IPS-15b (cell line): ENCODE data around the gene ITPRIPL1.

Experiments used
- H3K27me3 ChIP-seq: one replicate; pipeline ENCODE4 v1.6.1; 2013; ENCODE audit warnings: low read length; ENCODE audit not compliant: control insufficient read depth, insufficient read depth
- H3K36me3 ChIP-seq: one replicate; pipeline ENCODE4 v1.6.1; 2013; ENCODE audit warnings: low read length; ENCODE audit not compliant: control insufficient read depth, insufficient read depth
- H3K4me1 ChIP-seq: one replicate; pipeline ENCODE4 v1.6.1; 2013; ENCODE audit warnings: mild to moderate bottlenecking, low read length; ENCODE audit not compliant: control insufficient read depth, insufficient read depth
- H3K4me3 ChIP-seq: one replicate; pipeline ENCODE4 v1.5.1; 2013; ENCODE audit warnings: low read depth, low read length
- H3K9ac ChIP-seq: one replicate; pipeline ENCODE4 v1.6.1; 2013; ENCODE audit warnings: low read depth, mild to moderate bottlenecking, low read length
- H3K9me3 ChIP-seq: one replicate; pipeline ENCODE4 v1.6.1; 2013; ENCODE audit warnings: mild to moderate bottlenecking, low read length; ENCODE audit not compliant: control insufficient read depth, insufficient read depth

ITPRIPL1 gene

GRCh38 chr2:96344011-96344410 lies 18.9 kb downstream of the ITPRIPL1 start:
- Histone ChIP-seq H3K4me3 (no peak overlapping the region), H3K4me1 (no peaks in the 10 kb centered on the region), H3K9me3 (no peaks in the 10 kb centered on the region), H3K36me3 (peaks cover 40% of the 10 kb centered on the region), H3K9ac (no peak overlapping the region), H3K27me3 (no peaks in the 10 kb centered on the region)

- Histone ChIP-seq H3K9ac (no peak overlapping the region), H3K4me3 (no peak overlapping the region), H3K36me3 (peaks cover 41% of the 10 kb centered on the region), H3K9me3 (no peaks in the 10 kb centered on the region), H3K27me3 (no peaks in the 10 kb centered on the region), H3K4me1 (no peaks in the 10 kb centered on the region)
These were observed 20.3 kb downstream of the ITPRIPL1 start for GRCh38 chr2:96345438-96345837.

GRCh38 chr2:96345868-96346462 lies 20.8 kb downstream of the ITPRIPL1 start:
- Histone ChIP-seq H3K4me1 (no peaks in the 10 kb centered on the region), H3K9me3 (no peaks in the 10 kb centered on the region), H3K27me3 (no peaks in the 10 kb centered on the region), H3K4me3 (no peak overlapping the region), H3K9ac (no peak overlapping the region), H3K36me3 (peaks cover 46% of the 10 kb centered on the region)

- H3K9ac ChIP-seq = no peak overlapping the region
- H3K27me3 ChIP-seq = no peaks in the 10 kb centered on the region
- H3K9me3 ChIP-seq = no peaks in the 10 kb centered on the region
- H3K36me3 ChIP-seq = peaks cover 46% of the 10 kb centered on the region
- no peaks in the 10 kb centered on the region for H3K4me1 ChIP-seq
- H3K4me3 ChIP-seq = no peak overlapping the region
These were observed 22.3 kb downstream of the ITPRIPL1 start for GRCh38 chr2:96347395-96347794.

- Histone ChIP-seq H3K36me3 (peaks cover 43% of the 10 kb centered on the region), H3K9ac (no peak overlapping the region), H3K4me3 (no peak overlapping the region)
These were observed 28.0 kb downstream of the ITPRIPL1 start for GRCh38 chr2:96353032-96353561.

GRCh38 chr2:96353606-96354101 lies 28.5 kb downstream of the ITPRIPL1 start:
- no peak overlapping the region for H3K9ac ChIP-seq
- H3K36me3 ChIP-seq = peaks cover 43% of the 10 kb centered on the region
- no peaks in the 10 kb centered on the region for H3K9me3 ChIP-seq
- H3K4me3 ChIP-seq = no peak overlapping the region
- no peaks in the 10 kb centered on the region for H3K4me1 ChIP-seq
- H3K27me3 ChIP-seq = no peaks in the 10 kb centered on the region

More at GRCh38 chr2:96353032-96353561, 28.0 kb downstream of the ITPRIPL1 start:
- Histone ChIP-seq H3K4me1 (no peaks in the 10 kb centered on the region), H3K9me3 (no peaks in the 10 kb centered on the region), H3K27me3 (no peaks in the 10 kb centered on the region)

- Histone ChIP-seq H3K27me3 (no peaks in the 10 kb centered on the region), H3K4me1 (no peaks in the 10 kb centered on the region), H3K4me3 (no peak overlapping the region), H3K9ac (no peak overlapping the region), H3K36me3 (peaks cover 43% of the 10 kb centered on the region), H3K9me3 (no peaks in the 10 kb centered on the region)
These were observed 29.4 kb downstream of the ITPRIPL1 start for GRCh38 chr2:96354492-96354891.

- no peak overlapping the region for H3K4me3 ChIP-seq
- H3K4me1 ChIP-seq = no peaks in the 10 kb centered on the region
- no peaks in the 10 kb centered on the region for H3K9me3 ChIP-seq
- no peak overlapping the region for H3K9ac ChIP-seq
- H3K36me3 ChIP-seq = peaks cover 38% of the 10 kb centered on the region
- no peaks in the 10 kb centered on the region for H3K27me3 ChIP-seq
These were observed 31.8 kb downstream of the ITPRIPL1 start for GRCh38 chr2:96356889-96357288.

- no peak overlapping the region for H3K9ac ChIP-seq
- peaks cover 34% of the 10 kb centered on the region for H3K36me3 ChIP-seq
- H3K4me3 ChIP-seq = no peak overlapping the region
- H3K9me3 ChIP-seq = no peaks in the 10 kb centered on the region
- H3K27me3 ChIP-seq = no peaks in the 10 kb centered on the region
- H3K4me1 ChIP-seq = no peaks in the 10 kb centered on the region
These were observed 34.2 kb downstream of the ITPRIPL1 start for GRCh38 chr2:96359310-96359709.

- H3K36me3 ChIP-seq = peaks cover 28% of the 10 kb centered on the region
- no peaks in the 10 kb centered on the region for H3K4me1 ChIP-seq
- no peak overlapping the region for H3K9ac ChIP-seq
- H3K27me3 ChIP-seq = no peaks in the 10 kb centered on the region
- H3K9me3 ChIP-seq = no peaks in the 10 kb centered on the region
- no peak overlapping the region for H3K4me3 ChIP-seq
These were observed 34.7 kb downstream of the ITPRIPL1 start for GRCh38 chr2:96359866-96360265.

GRCh38 chr2:96361751-96362150 lies 36.6 kb downstream of the ITPRIPL1 start:
- Histone ChIP-seq H3K27me3 (no peaks in the 10 kb centered on the region), H3K9me3 (no peaks in the 10 kb centered on the region), H3K9ac (no peak overlapping the region), H3K4me1 (no peaks in the 10 kb centered on the region), H3K36me3 (peaks cover 32% of the 10 kb centered on the region), H3K4me3 (no peak overlapping the region)

- H3K9me3 ChIP-seq = no peaks in the 10 kb centered on the region
- H3K36me3 ChIP-seq = peaks cover 50% of the 10 kb centered on the region
- no peak overlapping the region for H3K4me3 ChIP-seq
- no peaks in the 10 kb centered on the region for H3K4me1 ChIP-seq
- H3K9ac ChIP-seq = no peak overlapping the region
- H3K27me3 ChIP-seq = no peaks in the 10 kb centered on the region
These were observed 44.1 kb downstream of the ITPRIPL1 start for GRCh38 chr2:96369186-96369585.
